Stimulated activated CD4-positive, alpha-beta T cell treated with anti-CD3 and anti-CD28 coated beads, Interleukin-15, amount 100 ng/mL, for 1 hour (primary cell): ENCODE measurements around the gene PDIA2.
"Not testable (repeated sequence)": the region's sequence is repeated elsewhere in the genome, so short reads cannot be mapped to it uniquely, and the experiment has no call there.

Experiments
- DNase-seq, 2 donors: peaks; one replicate each; pipeline ENCODE4 v3.0.0-alpha.2; 2020; ENCODE audit warnings: low read depth in 1 of 2, low spot score in 1 of 2

The PDIA2 gene

GRCh38 chr16:325375-326145 lies 42.6 kb downstream of the PDIA2 start:
- no peak for DNase-seq

DNA sequence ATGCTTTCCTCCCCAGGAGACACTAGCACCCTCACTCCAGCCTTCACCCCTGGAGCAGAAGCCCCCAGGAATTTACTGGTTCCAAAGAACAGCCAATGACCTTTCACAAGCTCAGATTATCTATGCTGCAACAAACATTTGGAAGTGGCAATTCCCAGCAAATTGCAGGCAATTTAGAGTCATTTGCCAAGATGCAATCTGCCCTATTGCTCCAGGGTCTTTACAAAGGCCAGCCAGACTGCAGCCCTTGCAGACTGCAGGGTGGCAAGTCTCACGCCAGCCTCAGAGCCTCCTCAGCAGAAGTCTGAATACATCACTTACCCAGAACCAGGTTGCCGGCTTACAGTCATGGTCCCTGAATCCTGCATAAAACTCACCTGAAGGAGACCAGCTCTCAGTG lies 47.8 kb downstream of the PDIA2 start:
- DNase-seq: no peak

GRCh38 chr16:331181-331814 lies 48.3 kb downstream of the PDIA2 start:
- DNase-seq: not testable (repeated sequence)

DNA sequence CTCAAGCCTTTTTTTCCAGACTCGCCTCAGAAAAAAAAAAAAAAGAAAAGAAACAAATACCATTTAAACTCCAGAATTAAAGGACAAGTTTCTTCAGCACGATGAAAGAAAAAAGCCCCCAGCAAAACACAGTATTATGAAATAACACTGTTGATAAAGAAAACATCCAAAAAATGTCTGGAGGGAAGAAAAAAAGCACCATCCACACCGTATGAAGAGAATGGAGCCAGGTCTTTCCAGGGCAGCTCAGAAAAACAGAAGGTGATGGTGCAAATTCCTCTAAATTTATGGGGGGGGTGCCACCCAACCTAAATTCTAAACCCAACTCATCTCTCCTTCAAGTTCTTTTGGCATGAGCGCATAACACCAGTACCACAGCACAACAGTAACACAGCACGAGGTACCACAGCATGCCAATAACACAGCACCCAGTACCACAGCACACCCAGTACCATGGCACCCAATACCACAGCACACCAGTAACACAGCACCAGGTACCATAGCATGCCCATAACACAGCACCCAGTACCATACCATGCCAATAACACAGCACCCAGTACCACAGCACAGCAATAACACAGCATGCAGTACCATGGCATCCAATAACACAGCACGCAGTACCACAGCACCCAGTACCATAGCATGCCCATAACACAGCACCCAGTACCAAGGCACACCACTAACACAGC lies 50.6 kb downstream of the PDIA2 start:
- DNase-seq: no peak

DNA sequence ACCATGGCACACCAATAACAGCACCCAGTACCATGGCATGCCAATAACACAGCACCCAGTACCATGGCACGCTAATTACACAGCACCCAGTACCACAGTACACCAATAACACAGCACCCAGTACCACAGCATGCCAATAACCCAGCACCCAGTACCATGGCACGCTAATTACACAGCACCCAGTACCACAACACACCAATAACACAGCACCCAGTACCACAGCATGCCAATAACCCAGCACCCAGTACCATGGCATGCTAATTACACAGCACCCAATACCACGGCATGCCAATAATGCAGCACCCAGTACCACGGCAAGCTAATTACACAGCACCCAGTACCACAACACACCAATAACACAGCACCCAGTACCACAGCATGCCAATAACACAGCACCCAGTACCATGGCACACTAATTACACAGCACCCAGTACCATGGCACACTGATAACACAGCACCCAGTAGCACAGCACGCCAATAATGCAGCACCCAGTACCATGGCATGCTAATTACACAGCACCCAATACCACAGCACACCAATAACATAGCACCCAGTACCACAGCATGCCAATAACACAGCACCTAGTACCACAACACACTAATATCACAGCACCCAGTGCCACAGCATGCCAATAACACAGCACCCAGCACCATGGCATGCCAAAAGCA lies 51.3 kb downstream of the PDIA2 start:
- DNase-seq: not testable (repeated sequence)

DNA sequence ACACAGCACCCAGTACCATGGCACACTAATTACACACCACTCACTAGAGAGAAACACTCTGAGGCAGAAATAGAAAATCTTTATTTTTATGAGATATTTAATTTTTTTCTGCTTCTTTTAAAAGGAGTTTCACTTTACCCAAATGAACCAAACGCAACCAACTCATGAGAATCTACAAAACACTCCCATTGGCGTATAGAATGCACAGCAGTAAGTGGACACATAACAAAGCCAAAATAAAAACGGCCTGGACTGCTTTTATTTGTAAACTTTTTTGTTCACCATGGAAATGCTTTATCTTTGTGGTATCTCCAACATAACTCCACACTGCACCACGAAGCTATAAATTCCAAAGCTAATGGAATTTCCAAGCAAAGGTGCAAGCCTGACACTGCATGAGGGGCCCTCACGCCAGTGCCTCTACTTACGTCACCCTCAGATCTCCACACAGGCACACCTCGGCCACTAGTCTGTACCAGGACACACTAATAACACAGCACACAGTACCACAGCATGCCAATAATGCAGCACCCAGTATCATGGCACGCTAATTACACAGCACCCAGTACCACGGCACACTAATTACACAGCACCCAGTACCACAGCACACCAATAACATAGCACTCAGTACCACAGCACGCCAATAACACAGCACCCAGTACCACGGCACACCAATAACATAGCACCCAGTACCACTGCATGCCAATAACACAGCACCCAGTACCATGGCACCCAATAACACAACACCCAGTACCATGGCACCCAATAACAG lies 52.1 kb downstream of the PDIA2 start:
- DNase-seq: not testable (repeated sequence)

DNA sequence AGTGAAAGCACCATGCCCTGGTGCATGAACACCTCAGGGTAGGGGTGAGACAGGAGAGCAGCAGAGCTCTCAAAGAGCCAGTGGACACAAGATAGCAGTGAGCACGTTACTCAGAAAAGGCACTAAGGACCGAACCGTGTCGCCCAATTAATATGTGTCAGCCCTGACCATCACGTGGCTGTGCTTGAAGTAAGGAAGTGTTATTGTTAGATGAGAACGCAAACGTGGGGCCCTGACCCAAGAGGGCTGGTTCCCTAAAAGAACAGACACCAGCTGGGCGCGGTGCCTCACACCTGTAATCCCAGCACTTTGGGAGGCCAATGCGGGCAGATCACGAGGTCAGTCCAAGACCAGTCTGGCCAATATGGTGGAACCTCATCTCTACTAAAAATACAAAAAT lies 53.3 kb downstream of the PDIA2 start:
- no peak for DNase-seq
